Sigmoid colon (tissue), 7 donors: Measurements from ENCODE around the gene LRP10. TPM values are rescaled to one million over a fixed set of nuclear protein-coding genes. Genes with fewer than 3 reads are reported as not detected.
"Not testable (repeated sequence)": the region's sequence is repeated elsewhere in the genome, so short reads cannot be mapped to it uniquely, and the experiment has no call there.

ENCODE experiments used
- DNase-seq: peaks from one replicate; pipeline ENCODE4 v3.0.0-alpha.2; 2019
- H3K27ac ChIP-seq, 4 donors: fragments of 200-600 bp; sonication (generic); one replicate each; pipeline ENCODE4 v1.5.1; 2016 to 2019; ENCODE audit warnings: mild to moderate bottlenecking in 1 of 4
- H3K27me3 ChIP-seq, 3 donors: fragments of 200-600 bp; sonication (generic); one replicate each; pipeline ENCODE4 v1.5.1; 2019; ENCODE audit warnings: mild to moderate bottlenecking in 1 of 3
- H3K36me3 ChIP-seq, 4 donors: fragments of 200-600 bp; sonication (generic); one replicate each; pipeline ENCODE4 v1.5.1; 2016 to 2019
- H3K4me1 ChIP-seq, 4 donors: fragments of 200-600 bp; sonication (generic); one replicate each; pipeline ENCODE4 v1.5.1; 2017 to 2019
- H3K4me3 ChIP-seq, 4 donors: fragments of 200-600 bp; sonication (generic); one replicate each; pipeline ENCODE4 v1.5.1; 2017 to 2019; ENCODE audit warnings: mild to moderate bottlenecking in 2 of 4, moderate library complexity in 1 of 4
- H3K9me3 ChIP-seq, 4 donors: fragments of 200-600 bp in 3 of 4; sonication (generic) in 3 of 4; one replicate each; pipeline versions ENCODE4 v1.5.1 to v1.6.1; 2013 to 2019
- EP300 ChIP-seq, 4 donors: sonication (generic); formaldehyde crosslinking; IDR thresholded peaks; one replicate each; pipeline ENCODE4 v1.6.1; 2017; ENCODE audit warnings: antibody characterized with exemption in 4 of 4
- POLR2A ChIP-seq, 2 donors: fragments of 450-650 bp; IDR thresholded peaks; one replicate each; pipeline ENCODE4 v1.6.1; 2016; ENCODE audit warnings: antibody characterized with exemption in 2 of 2, mild to moderate bottlenecking in 2 of 2, moderate library complexity in 2 of 2
- POLR2AphosphoS5 ChIP-seq, 4 donors: sonication (generic); formaldehyde crosslinking; IDR thresholded peaks; one replicate each; pipeline ENCODE4 v1.6.1; 2017; ENCODE audit warnings: antibody characterized with exemption in 4 of 4
- whole genome bisulfite sequencing, 2 donors: extraction: QIAGEN DNeasy Blood & Tissue Kit; methylation state at CpG; one replicate each; pipeline ENCODE4 v1.1.7; 2013; 5-methylcytosine and 5-hydroxymethylcytosine counted together
- intact Hi-C: fragments of 100-400 bp; cut with DNase I; formaldehyde crosslinking; loops from one replicate; pipeline ENCODE4 v1.15.1; 2023
- polyA plus RNA-seq, 3 donors: library from polyadenylated mRNA; stranded (reverse); fragments of 200-250 nt; gene quantifications; one replicate each; pipeline ENCODE4 v1.2.3, GENCODE V29; 2013
- total RNA-seq, 4 donors: library from RNA; depleted of rRNA; stranded (reverse); fragments of >200 nt; gene quantifications; one replicate each; pipeline ENCODE4 v1.1.0, GENCODE V29; 2016
- TF ChIP-seq, protein P1 (sequence below), 4 experiments: fragments of 450-650 bp in 3 of 4; fragments of 200-600 bp in 1 of 4; IDR thresholded peaks; one replicate each; pipeline ENCODE4 v1.5.1; 2016 to 2019; ENCODE audit warnings: antibody characterized with exemption in 4 of 4, mild to moderate bottlenecking in 3 of 4, moderate library complexity in 2 of 4
- donor health status: healthy with polysubstance abuse.
- donor health status: Bipolar disorder and iron deficiency.
- donor health status: healthy.

Gene LRP10
- total and polyA plus RNA-seq, 7 donors, result 34.4 to 139 (median 85.9) TPM

DNA sequence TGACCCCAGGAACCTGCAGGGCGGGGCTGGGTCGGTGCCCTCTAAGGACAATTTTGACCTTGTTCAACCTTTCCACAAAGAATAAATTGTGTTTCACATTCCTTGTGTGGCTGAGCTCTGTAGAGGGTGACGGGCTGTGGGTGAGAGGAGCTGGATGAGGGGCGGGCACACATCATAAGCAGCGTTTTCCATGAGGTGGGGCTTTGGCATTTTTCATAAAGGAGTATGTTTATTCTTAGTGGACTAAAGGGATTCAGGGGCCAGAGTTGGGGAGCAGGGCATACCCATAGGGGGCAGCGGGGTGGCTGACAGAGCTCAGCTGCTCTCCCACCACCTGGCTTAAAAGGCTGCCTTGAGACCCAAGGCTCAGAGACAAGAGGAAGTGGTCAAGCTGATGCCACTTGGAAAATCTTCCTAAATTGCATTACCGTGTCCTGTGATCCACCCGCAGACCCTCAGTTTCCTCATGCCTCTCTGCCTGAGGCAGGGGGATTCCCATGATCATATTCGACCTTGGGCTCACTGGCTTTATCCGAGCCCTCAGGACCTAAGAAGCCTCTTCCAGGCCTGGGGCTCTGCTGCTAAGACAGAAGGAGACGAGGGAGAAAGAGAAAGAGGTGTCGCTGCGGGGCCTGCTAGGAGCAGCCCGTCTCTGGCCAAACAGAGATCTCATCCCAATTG, 23.7 kb upstream of the LRP10 start:
- Histone ChIP-seq H3K4me3 (peak overlapping the region in 1 of 4 donors; percentile 11), H3K9me3 (no peaks in the 10 kb centered on the region), H3K27me3 (no peaks in the 10 kb centered on the region), H3K4me1 (peaks cover 0 to 92% (median 83%) of the 10 kb centered on the region in 4 donors), H3K36me3 (peaks cover 43 to 45% (median 44%) of the 10 kb centered on the region in 4 donors), H3K27ac (peak overlapping the region; percentile 86 to 98 (median 89))
- 62 to 65% methylated on average over 14 of the region's 14 CpGs for WGBS, 2 donors
- DNase-seq, result peak; percentile 73
- intact Hi-C loops, result loop anchor here (10.0 kb wide), 1 partner anchor 1587 kb away; no protein-coding TSS in a partner anchor
- TF ChIP-seq POLR2AphosphoS5 (IDR thresholded peaks at IDR 0.05) (peak in 1 of 4 donors; percentile 37), EP300 (IDR thresholded peaks at IDR 0.05) (peak in 1 of 4 donors; percentile 47), POLR2A (IDR thresholded peaks at IDR 0.05) (no peak)
- TF ChIP-seq, protein P1, sequence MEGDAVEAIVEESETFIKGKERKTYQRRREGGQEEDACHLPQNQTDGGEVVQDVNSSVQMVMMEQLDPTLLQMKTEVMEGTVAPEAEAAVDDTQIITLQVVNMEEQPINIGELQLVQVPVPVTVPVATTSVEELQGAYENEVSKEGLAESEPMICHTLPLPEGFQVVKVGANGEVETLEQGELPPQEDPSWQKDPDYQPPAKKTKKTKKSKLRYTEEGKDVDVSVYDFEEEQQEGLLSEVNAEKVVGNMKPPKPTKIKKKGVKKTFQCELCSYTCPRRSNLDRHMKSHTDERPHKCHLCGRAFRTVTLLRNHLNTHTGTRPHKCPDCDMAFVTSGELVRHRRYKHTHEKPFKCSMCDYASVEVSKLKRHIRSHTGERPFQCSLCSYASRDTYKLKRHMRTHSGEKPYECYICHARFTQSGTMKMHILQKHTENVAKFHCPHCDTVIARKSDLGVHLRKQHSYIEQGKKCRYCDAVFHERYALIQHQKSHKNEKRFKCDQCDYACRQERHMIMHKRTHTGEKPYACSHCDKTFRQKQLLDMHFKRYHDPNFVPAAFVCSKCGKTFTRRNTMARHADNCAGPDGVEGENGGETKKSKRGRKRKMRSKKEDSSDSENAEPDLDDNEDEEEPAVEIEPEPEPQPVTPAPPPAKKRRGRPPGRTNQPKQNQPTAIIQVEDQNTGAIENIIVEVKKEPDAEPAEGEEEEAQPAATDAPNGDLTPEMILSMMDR (IDR thresholded peaks at IDR 0.05), result no peak

DNA sequence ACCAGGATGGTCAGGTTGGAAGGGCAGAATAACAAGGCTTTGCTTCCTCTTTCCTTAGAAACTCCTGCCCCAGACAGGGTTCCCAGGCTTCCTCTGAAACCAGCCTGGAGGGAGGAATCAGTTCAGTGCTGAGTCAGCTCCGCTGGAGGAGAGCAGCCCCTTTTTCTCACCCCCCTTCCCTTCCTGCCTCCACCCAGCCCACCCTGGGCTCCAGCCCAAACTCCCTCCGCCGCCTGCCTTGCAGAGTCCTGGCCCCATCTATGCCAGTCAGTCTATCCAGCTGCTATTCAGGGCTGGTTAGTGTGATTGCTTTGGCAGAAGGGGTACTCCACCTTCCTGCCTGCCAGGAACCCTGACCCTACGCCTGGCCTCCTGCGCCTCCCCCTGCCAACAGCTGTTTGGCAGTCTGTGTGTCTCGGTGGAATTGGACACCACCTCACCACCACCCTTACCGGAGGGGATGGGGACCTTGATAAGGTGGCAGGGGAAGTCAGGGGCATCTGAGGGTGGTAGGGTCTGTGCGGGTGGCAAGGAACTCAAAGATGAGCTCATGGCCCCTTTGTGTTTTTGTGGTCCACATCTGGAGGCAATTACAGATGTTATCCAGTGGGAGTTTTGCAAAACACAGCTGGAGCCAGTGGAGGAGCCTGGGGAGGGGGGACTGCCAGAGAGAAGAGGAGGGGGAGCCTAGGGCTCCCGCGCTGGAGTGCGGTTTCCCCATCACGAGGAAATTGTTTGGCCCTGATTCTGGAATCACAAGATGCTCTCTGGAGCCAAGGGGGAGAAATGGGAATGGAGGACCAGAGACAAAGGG, 23.0 kb upstream of the LRP10 start:
- Histone ChIP-seq H3K9me3 (no peaks in the 10 kb centered on the region), H3K27ac (peak overlapping the region; percentile 86 to 98 (median 89)), H3K4me3 (peak overlapping the region in 2 of 4 donors; percentile 8 to 19), H3K4me1 (peaks cover 0 to 91% (median 84%) of the 10 kb centered on the region in 4 donors), H3K27me3 (no peaks in the 10 kb centered on the region), H3K36me3 (peaks cover 35 to 37% (median 36%) of the 10 kb centered on the region in 4 donors)
- intact Hi-C loops, result loop anchor here (10.0 kb wide), 1 partner anchor 1586 kb away; no protein-coding TSS in a partner anchor
- 44 to 66% methylated on average over 12 of the region's 12 CpGs for WGBS, 2 donors
- DNase-seq, result peak; percentile 95
- no peak for TF ChIP-seq POLR2A (IDR thresholded peaks at IDR 0.05)
- peak; percentile 68 to 91 (median 86) for TF ChIP-seq EP300 (IDR thresholded peaks at IDR 0.05)
- peak; percentile 54 to 88 (median 64) for TF ChIP-seq POLR2AphosphoS5 (IDR thresholded peaks at IDR 0.05)
- TF ChIP-seq, protein P1 (IDR thresholded peaks at IDR 0.05), result no peak

DNA sequence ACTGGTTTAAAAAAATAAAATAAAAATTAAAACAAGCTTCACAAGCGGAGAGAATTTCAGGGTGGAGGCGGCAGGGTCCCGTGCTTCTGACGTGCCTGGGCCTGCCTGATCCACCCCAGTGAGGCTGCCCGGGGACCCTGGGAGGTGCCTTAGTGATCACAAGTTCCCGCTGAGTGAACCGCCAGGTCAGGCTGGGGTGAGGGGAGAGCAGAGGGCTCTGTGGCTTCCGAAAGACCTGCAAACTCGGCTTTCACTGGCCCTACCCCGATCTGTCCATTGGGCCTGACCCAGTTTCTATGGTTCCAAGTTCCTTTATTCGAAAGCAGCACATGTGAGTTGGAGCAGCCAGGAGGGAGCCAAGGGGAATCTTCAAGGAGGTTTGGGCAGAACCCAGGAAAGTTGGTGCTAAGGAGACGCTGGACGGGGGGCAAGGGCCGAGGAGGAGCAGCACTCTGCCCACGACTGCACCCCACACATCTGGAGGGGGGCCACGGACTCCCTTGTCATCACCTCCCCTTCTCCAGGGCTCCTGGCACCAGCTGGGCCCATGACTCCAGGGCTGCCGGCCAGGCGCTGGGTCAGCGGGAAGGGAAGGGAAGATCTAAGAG, 22.2 kb upstream of the LRP10 start:
- WGBS, 2 donors, result 79 to 80% methylated on average over 19 of the region's 19 CpGs
- Histone ChIP-seq H3K9me3 (no peaks in the 10 kb centered on the region), H3K27ac (peak overlapping the region; percentile 86 to 98 (median 89)), H3K27me3 (no peaks in the 10 kb centered on the region), H3K4me3 (peak overlapping the region in 1 of 4 donors; percentile 19), H3K36me3 (peaks cover 28 to 30% (median 29%) of the 10 kb centered on the region in 4 donors), H3K4me1 (peaks cover 0 to 91% (median 81%) of the 10 kb centered on the region in 4 donors)
- DNase-seq, result peak; percentile 92
- intact Hi-C loops, result loop anchor here (10.0 kb wide), 1 partner anchor 1585 kb away; no protein-coding TSS in a partner anchor
- TF ChIP-seq POLR2AphosphoS5 (IDR thresholded peaks at IDR 0.05) (peak; percentile 12 to 53 (median 24)), POLR2A (IDR thresholded peaks at IDR 0.05) (no peak)

DNA sequence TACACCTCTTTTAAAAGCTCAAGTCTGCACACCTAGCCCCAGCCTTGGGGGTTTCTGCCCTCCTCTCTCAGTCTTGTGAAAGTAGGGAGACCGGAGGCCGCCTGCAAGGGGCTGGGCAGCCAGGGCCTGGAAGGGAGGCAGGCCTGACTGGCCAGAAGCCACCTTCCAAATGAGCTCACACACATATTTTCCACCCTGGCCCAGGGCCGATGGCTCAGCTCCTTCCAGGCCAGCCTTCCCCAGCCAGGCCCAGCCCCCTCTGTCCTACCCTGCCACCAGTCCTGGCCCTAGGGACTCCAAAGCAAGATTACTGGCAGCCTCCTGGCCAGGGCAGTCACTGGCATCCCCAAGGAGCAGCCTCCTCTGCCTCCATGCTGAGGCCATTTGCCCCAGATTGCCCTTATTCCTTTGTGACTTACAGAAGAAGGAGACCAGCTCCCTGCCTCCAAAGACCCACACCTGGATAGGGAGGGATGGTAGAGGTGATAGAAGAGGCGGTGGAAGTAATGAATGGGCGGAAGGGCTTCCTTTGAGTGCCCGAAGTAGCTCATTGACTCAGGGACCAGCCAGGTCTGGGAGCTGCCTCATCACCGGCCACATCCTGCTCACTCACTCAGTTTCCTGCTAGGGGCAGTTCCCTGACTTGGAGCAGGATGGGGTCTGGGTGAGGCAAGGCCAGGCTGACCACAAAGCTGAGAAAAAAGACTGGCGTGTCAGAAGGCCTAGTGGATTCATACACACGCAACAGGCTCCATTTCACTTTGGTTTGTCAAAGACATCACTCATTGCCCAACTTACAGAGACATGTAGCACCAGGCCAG, 20.4 kb upstream of the LRP10 start:
- H3K4me3 ChIP-seq, result no peak overlapping the region

DNA sequence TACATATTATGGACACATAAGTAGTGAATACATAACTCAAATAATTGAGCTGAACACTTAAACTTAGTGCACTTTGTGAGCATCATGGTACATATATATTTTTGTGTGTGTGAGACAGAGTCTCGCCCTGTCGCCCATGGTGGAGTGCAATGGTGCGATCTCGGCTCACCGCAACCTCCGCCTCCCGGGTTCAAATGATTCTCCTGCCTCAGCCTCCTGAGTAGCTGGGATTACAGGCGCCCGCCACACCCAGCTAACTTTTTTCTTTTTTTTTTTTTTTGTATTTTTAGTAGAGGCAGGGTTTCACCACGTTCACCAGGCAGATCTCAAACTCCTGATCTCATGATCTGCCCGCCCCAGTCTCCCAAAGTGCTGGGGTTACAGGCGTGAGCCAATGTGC, 19.4 kb upstream of the LRP10 start:
- 76 to 78% methylated on average over 11 of the region's 12 CpGs for WGBS, 2 donors
- peaks cover 0 to 63% (median 56%) of the 10 kb centered on the region in 4 donors for H3K4me1 ChIP-seq
- H3K4me3 ChIP-seq, H3K9me3 ChIP-seq, H3K27me3 ChIP-seq, H3K36me3 ChIP-seq: not testable (repeated sequence)
- H3K27ac ChIP-seq, result peak overlapping the region; percentile 86 to 98 (median 89)
- peak; percentile 40 for DNase-seq
- intact Hi-C loops, result loop anchor here (2.0 to 5.0 kb wide), 2 partner anchors 85 to 281 kb away; partner anchors contain the start of gene OXA1L

More for the DNA sequence above, 20.4 kb upstream of the LRP10 start:
- TF ChIP-seq EP300 (IDR thresholded peaks at IDR 0.05), result peak in 2 of 4 donors; percentile 42 to 70
- peak; percentile 60 to 83 (median 75) for TF ChIP-seq POLR2AphosphoS5 (IDR thresholded peaks at IDR 0.05)
- TF ChIP-seq POLR2A (IDR thresholded peaks at IDR 0.05), result no peak
- Histone ChIP-seq H3K36me3 (peaks cover 9 to 11% (median 10%) of the 10 kb centered on the region in 4 donors), H3K9me3 (no peaks in the 10 kb centered on the region), H3K4me1 (peaks cover 0 to 73% (median 66%) of the 10 kb centered on the region in 4 donors), H3K27me3 (no peaks in the 10 kb centered on the region), H3K27ac (peak overlapping the region; percentile 86 to 98 (median 89))
- 71 to 84% methylated on average over 9 of the region's 9 CpGs for WGBS, 2 donors
- intact Hi-C loops, result loop anchor here (1.0 to 5.0 kb wide), 2 partner anchors 14 to 84 kb away; partner anchors contain the start of gene OXA1L
- peak; percentile 98 for DNase-seq
